ENCODE measurements around the gene IREB2. TPM values are rescaled to one million over a fixed set of nuclear protein-coding genes. Genes with fewer than 3 reads are reported as not detected.
A peak's percentile ranks its signal among the peaks of the same experiment; 100 is the strongest.

The IREB2 gene
- total RNA-seq, 4 donors from 2014 or later: 17.2 to 35.3 (median 25.1) TPM

GRCh38 chr15:78448441-78449219 is 10.6 kb downstream of the IREB2 start:
- H3K4me1 ChIP-seq: peaks cover 5 to 56% (median 24%) of the 10 kb centered on the region in 3 donors
- H3K9me3 ChIP-seq: no peaks in the 10 kb centered on the region
- H3K27me3 ChIP-seq: no peaks in the 10 kb centered on the region
- H3K27ac ChIP-seq: peak overlapping the region in 3 of 4 donors; percentile 18 to 49 (median 46)
- WGBS, 2 donors: 46 to 67% methylated on average over 4 of the region's 4 CpGs
- DNase-seq: no peak
- intact Hi-C loops (cut with DNase I): no loop called here
- TF ChIP-seq CTCF (IDR thresholded peaks at IDR 0.05): no peak
- TF ChIP-seq POLR2A (IDR thresholded peaks at IDR 0.05): no peak
- H3K36me3 ChIP-seq: peaks cover 0 to 46% (median 3%) of the 10 kb centered on the region in 3 donors
- no peak overlapping the region for H3K4me3 ChIP-seq

- peak overlapping the region in 2 of 4 donors; percentile 46 to 49 for H3K27ac ChIP-seq
- 43 to 66% methylated on average over 8 of the region's 8 CpGs for WGBS, 2 donors
Measured at GRCh38 chr15:78449220-78449999, 11.4 kb downstream of the IREB2 start.

GRCh38 chr15:78450285-78450858 is 12.4 kb downstream of the IREB2 start:
- 55 to 69% methylated on average over 5 of the region's 5 CpGs for WGBS, 2 donors
- H3K36me3 ChIP-seq: peaks cover 0 to 28% (median 0%) of the 10 kb centered on the region in 3 donors

More at GRCh38 chr15:78449220-78449999, 11.4 kb downstream of the IREB2 start:
- peaks cover 5 to 56% (median 27%) of the 10 kb centered on the region in 3 donors for H3K4me1 ChIP-seq
- intact Hi-C loops (cut with DNase I): no loop called here
- H3K9me3 ChIP-seq: no peaks in the 10 kb centered on the region
- no peak for DNase-seq
- H3K27me3 ChIP-seq: no peaks in the 10 kb centered on the region
- H3K36me3 ChIP-seq: peaks cover 0 to 38% (median 0%) of the 10 kb centered on the region in 3 donors
- TF ChIP-seq CTCF (IDR thresholded peaks at IDR 0.05): no peak
- no peak for TF ChIP-seq POLR2A (IDR thresholded peaks at IDR 0.05)
- H3K4me3 ChIP-seq: no peak overlapping the region

GRCh38 chr15:78452485-78452884 is 14.5 kb downstream of the IREB2 start:
- intact Hi-C loops (cut with DNase I): no loop called here
- no peak for TF ChIP-seq POLR2A (IDR thresholded peaks at IDR 0.05)
- no peak for TF ChIP-seq CTCF (IDR thresholded peaks at IDR 0.05)
- Histone ChIP-seq H3K27ac (no peak overlapping the region), H3K9me3 (no peaks in the 10 kb centered on the region), H3K4me3 (no peak overlapping the region), H3K27me3 (no peaks in the 10 kb centered on the region), H3K4me1 (peaks cover 5 to 75% (median 51%) of the 10 kb centered on the region in 3 donors), H3K36me3 (peaks cover 0 to 8% (median 0%) of the 10 kb centered on the region in 3 donors)
- WGBS, 2 donors: 91 to 94% methylated on average over 3 of the region's 3 CpGs
- DNase-seq: no peak

More at GRCh38 chr15:78450285-78450858, 12.4 kb downstream of the IREB2 start:
- H3K4me3 ChIP-seq: no peak overlapping the region
- no peak for DNase-seq
- no peaks in the 10 kb centered on the region for H3K27me3 ChIP-seq
- intact Hi-C loops (cut with DNase I): no loop called here
- H3K9me3 ChIP-seq: no peaks in the 10 kb centered on the region
- TF ChIP-seq POLR2A (IDR thresholded peaks at IDR 0.05) (no peak), CTCF (IDR thresholded peaks at IDR 0.05) (no peak)
- H3K4me1 ChIP-seq: peaks cover 5 to 64% (median 30%) of the 10 kb centered on the region in 3 donors
- peak overlapping the region in 1 of 4 donors; percentile 18 for H3K27ac ChIP-seq
